Dendritic cell treated with granulocyte-macrophage colony-stimulating factor and Interleukin-4, amounts not matched to agents 40 ng/mL and 50 ng/mL, for 4 days (primary cell): Measurements from ENCODE around the gene OR1F1.
A peak's percentile ranks its signal among the peaks of the same experiment; 100 is the strongest.

ENCODE experiments used
- H3K27ac Mint-ChIP-seq: one replicate; pipeline ENCODE4 v1.8.0; 2022; ENCODE audit warnings: mild to moderate bottlenecking, mixed read lengths
- H3K27me3 Mint-ChIP-seq: one replicate; pipeline ENCODE4 v1.8.0; 2022; ENCODE audit warnings: mild to moderate bottlenecking, mixed read lengths
- H3K36me3 Mint-ChIP-seq: one replicate; pipeline ENCODE4 v1.8.0; 2022; ENCODE audit warnings: low read depth, mixed read lengths
- H3K4me1 Mint-ChIP-seq: one replicate; pipeline ENCODE4 v1.8.0; 2022; ENCODE audit warnings: low read depth, mixed read lengths
- H3K4me3 Mint-ChIP-seq: one replicate; pipeline ENCODE4 v1.8.0; 2022; ENCODE audit warnings: mild to moderate bottlenecking, moderate library complexity, mixed read lengths
- H3K9me3 Mint-ChIP-seq: one replicate; pipeline ENCODE4 v1.8.0; 2022; ENCODE audit warnings: mixed read lengths
- intact Hi-C: fragments of 100-400 bp; cut with micrococcal nuclease; formaldehyde crosslinking; loops from one replicate; pipeline ENCODE4 v1.15.0; 2022

Gene OR1F1

GRCh38 chr16:3147046-3147756 lies 40.8 kb upstream of the OR1F1 start:
- no peaks in the 10 kb centered on the region for H3K9me3 Mint-ChIP-seq
- peak overlapping the region; percentile 47 for H3K27ac Mint-ChIP-seq
- H3K4me1 Mint-ChIP-seq, result peaks cover 22% of the 10 kb centered on the region
- no peak overlapping the region for H3K4me3 Mint-ChIP-seq
- peaks cover 24% of the 10 kb centered on the region for H3K27me3 Mint-ChIP-seq
- intact Hi-C loops, result no loop called here
- H3K36me3 Mint-ChIP-seq, result peaks cover 19% of the 10 kb centered on the region

- Mint-ChIP-seq H3K9me3 (no peaks in the 10 kb centered on the region), H3K4me3 (no peak overlapping the region), H3K4me1 (peaks cover 27% of the 10 kb centered on the region), H3K36me3 (peaks cover 14% of the 10 kb centered on the region), H3K27me3 (peaks cover 29% of the 10 kb centered on the region), H3K27ac (peak overlapping the region; percentile 47)
- intact Hi-C loops, result loop anchor here (2.0 kb wide), 1 partner anchor 13 kb away; the partner anchor contains the start of gene ZNF213
These were observed 40.3 kb upstream of the OR1F1 start for GRCh38 chr16:3147757-3148104.

GRCh38 chr16:3148256-3149192 lies 39.5 kb upstream of the OR1F1 start:
- Mint-ChIP-seq H3K9me3 (no peaks in the 10 kb centered on the region), H3K27ac (peak overlapping the region; percentile 87), H3K4me3 (peak overlapping the region; percentile 92), H3K27me3 (peaks cover 30% of the 10 kb centered on the region), H3K36me3 (peaks cover 8% of the 10 kb centered on the region), H3K4me1 (peaks cover 30% of the 10 kb centered on the region)
- intact Hi-C loops, result loop anchor here (2.0 kb wide), 1 partner anchor 14 kb away; the partner anchor contains the start of gene ZNF213

GRCh38 chr16:3149193-3149530 lies 38.8 kb upstream of the OR1F1 start:
- Mint-ChIP-seq H3K36me3 (peaks cover 8% of the 10 kb centered on the region), H3K27ac (peak overlapping the region; percentile 87), H3K4me1 (peaks cover 30% of the 10 kb centered on the region), H3K4me3 (peak overlapping the region; percentile 92), H3K9me3 (no peaks in the 10 kb centered on the region), H3K27me3 (peaks cover 35% of the 10 kb centered on the region)
- intact Hi-C loops, result loop anchor here (2.0 kb wide), 1 partner anchor 14 kb away; the partner anchor contains the start of gene ZNF213

GRCh38 chr16:3149630-3150345 lies 38.2 kb upstream of the OR1F1 start:
- Mint-ChIP-seq H3K36me3 (peaks cover 8% of the 10 kb centered on the region), H3K4me1 (peaks cover 30% of the 10 kb centered on the region), H3K27ac (peak overlapping the region; percentile 87), H3K27me3 (peaks cover 35% of the 10 kb centered on the region), H3K4me3 (peak overlapping the region; percentile 92), H3K9me3 (no peaks in the 10 kb centered on the region)
- intact Hi-C loops, result loop anchor here (1.0 to 2.0 kb wide), 2 partner anchors 9 to 15 kb away; partner anchors contain the start of gene ZNF213

GRCh38 chr16:3150346-3151218 lies 37.4 kb upstream of the OR1F1 start:
- H3K4me3 Mint-ChIP-seq, result peak overlapping the region; percentile 92
- peaks cover 35% of the 10 kb centered on the region for H3K4me1 Mint-ChIP-seq
- H3K36me3 Mint-ChIP-seq, result peaks cover 8% of the 10 kb centered on the region
- intact Hi-C loops, result loop anchor here (1.0 kb wide), 1 partner anchor 8 kb away; no protein-coding TSS in a partner anchor
- peaks cover 37% of the 10 kb centered on the region for H3K27me3 Mint-ChIP-seq
- peak overlapping the region; percentile 87 for H3K27ac Mint-ChIP-seq
- no peaks in the 10 kb centered on the region for H3K9me3 Mint-ChIP-seq

GRCh38 chr16:3152027-3152276 lies 36.1 kb upstream of the OR1F1 start:
- intact Hi-C loops, result no loop called here
- Mint-ChIP-seq H3K9me3 (no peaks in the 10 kb centered on the region), H3K4me1 (peaks cover 36% of the 10 kb centered on the region), H3K27me3 (peaks cover 48% of the 10 kb centered on the region), H3K4me3 (peak overlapping the region; percentile 69), H3K36me3 (peaks cover 8% of the 10 kb centered on the region), H3K27ac (peak overlapping the region; percentile 63)

GRCh38 chr16:3152277-3152990 lies 35.6 kb upstream of the OR1F1 start:
- Mint-ChIP-seq H3K36me3 (peaks cover 8% of the 10 kb centered on the region), H3K4me3 (peak overlapping the region; percentile 69), H3K27ac (peak overlapping the region; percentile 63), H3K9me3 (no peaks in the 10 kb centered on the region), H3K4me1 (peaks cover 40% of the 10 kb centered on the region), H3K27me3 (peaks cover 52% of the 10 kb centered on the region)
- intact Hi-C loops, result no loop called here

- H3K27ac Mint-ChIP-seq, result peak overlapping the region; percentile 63
- H3K27me3 Mint-ChIP-seq, result peaks cover 54% of the 10 kb centered on the region
- intact Hi-C loops, result no loop called here
- no peaks in the 10 kb centered on the region for H3K9me3 Mint-ChIP-seq
- H3K36me3 Mint-ChIP-seq, result peaks cover 8% of the 10 kb centered on the region
- H3K4me3 Mint-ChIP-seq, result peak overlapping the region; percentile 69
- H3K4me1 Mint-ChIP-seq, result peaks cover 46% of the 10 kb centered on the region
These were observed 35.0 kb upstream of the OR1F1 start for GRCh38 chr16:3152991-3153368.

GRCh38 chr16:3155181-3155580 lies 32.8 kb upstream of the OR1F1 start:
- Mint-ChIP-seq H3K36me3 (peaks cover 7% of the 10 kb centered on the region), H3K27ac (no peak overlapping the region), H3K4me3 (no peak overlapping the region), H3K9me3 (no peaks in the 10 kb centered on the region), H3K4me1 (peaks cover 50% of the 10 kb centered on the region), H3K27me3 (peaks cover 73% of the 10 kb centered on the region)
- intact Hi-C loops, result no loop called here

- intact Hi-C loops, result no loop called here
- H3K27ac Mint-ChIP-seq, result no peak overlapping the region
- H3K9me3 Mint-ChIP-seq, result no peaks in the 10 kb centered on the region
- H3K4me1 Mint-ChIP-seq, result peaks cover 48% of the 10 kb centered on the region
- peaks cover 6% of the 10 kb centered on the region for H3K36me3 Mint-ChIP-seq
- no peak overlapping the region for H3K4me3 Mint-ChIP-seq
- H3K27me3 Mint-ChIP-seq, result peaks cover 77% of the 10 kb centered on the region
These were observed 32.0 kb upstream of the OR1F1 start for GRCh38 chr16:3155972-3156371.

GRCh38 chr16:3157229-3158025 lies 30.6 kb upstream of the OR1F1 start:
- H3K27me3 Mint-ChIP-seq, result peaks cover 80% of the 10 kb centered on the region

More at GRCh38 chr16:3157229-3158025, 30.6 kb upstream of the OR1F1 start:
- H3K36me3 Mint-ChIP-seq, result peaks cover 6% of the 10 kb centered on the region
- peak overlapping the region; percentile 73 for H3K27ac Mint-ChIP-seq
- H3K4me1 Mint-ChIP-seq, result peaks cover 40% of the 10 kb centered on the region
- H3K9me3 Mint-ChIP-seq, result no peaks in the 10 kb centered on the region
- H3K4me3 Mint-ChIP-seq, result peak overlapping the region; percentile 86
- intact Hi-C loops, result loop anchor here (1.0 kb wide), 1 partner anchor 7 kb away; no protein-coding TSS in a partner anchor
